Fibroblast of peridontal ligament (primary cell): ENCODE measurements around the gene TSPAN14.

Source experiments
- DNase-seq: peaks from one replicate; pipeline ENCODE4 v3.0.0-alpha.2; 2010; ENCODE audit errors: extremely low read depth

Gene TSPAN14

GRCh38 chr10:80421707-80422536, 32.2 kb upstream of the TSPAN14 start:
- DNase-seq, result no peak

DNA sequence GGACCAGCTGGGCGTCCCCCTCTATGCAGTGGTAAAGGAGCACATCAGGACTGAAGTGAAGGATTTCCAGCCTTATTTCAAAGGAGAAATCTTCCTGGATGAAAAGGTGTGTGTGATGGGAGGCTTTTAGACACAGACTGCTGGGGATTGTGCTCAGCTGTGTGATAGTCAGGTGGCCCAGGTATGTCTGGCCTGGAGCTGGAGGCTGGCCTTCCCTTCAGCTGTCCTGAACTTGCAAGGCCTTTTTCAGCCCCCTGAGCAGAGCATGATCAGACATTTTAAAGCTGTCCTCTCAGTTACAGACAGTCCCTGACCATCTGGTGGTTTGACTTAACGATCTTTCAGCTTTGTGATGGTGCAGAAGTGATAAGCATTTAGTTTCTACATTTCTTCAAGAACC, 28.2 kb upstream of the TSPAN14 start:
- no peak for DNase-seq

DNA sequence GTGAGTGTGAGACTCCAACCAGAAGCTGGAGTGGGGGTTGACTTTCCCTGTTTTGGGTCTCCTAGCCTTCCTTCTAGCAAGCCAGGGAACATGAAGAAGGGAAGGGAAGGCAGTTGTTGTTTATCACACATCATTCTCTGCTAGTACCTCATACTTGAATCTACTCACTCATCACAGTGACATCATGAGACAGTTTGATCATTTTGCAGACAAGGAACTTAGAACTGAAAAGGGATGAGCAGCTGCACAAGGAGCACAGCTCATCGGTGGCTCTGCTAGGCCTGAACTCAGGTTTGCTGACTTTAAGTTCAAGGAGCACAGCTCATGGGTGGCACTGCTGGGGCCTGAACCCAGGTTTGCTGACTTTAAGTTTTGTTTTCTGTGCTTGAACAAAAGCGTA, 26.6 kb upstream of the TSPAN14 start:
- DNase-seq, result no peak

GRCh38 chr10:80429521-80429973, 24.6 kb upstream of the TSPAN14 start:
- no peak for DNase-seq

- no peak for DNase-seq
These were observed 21.0 kb upstream of the TSPAN14 start for GRCh38 chr10:80433134-80433533.

DNA sequence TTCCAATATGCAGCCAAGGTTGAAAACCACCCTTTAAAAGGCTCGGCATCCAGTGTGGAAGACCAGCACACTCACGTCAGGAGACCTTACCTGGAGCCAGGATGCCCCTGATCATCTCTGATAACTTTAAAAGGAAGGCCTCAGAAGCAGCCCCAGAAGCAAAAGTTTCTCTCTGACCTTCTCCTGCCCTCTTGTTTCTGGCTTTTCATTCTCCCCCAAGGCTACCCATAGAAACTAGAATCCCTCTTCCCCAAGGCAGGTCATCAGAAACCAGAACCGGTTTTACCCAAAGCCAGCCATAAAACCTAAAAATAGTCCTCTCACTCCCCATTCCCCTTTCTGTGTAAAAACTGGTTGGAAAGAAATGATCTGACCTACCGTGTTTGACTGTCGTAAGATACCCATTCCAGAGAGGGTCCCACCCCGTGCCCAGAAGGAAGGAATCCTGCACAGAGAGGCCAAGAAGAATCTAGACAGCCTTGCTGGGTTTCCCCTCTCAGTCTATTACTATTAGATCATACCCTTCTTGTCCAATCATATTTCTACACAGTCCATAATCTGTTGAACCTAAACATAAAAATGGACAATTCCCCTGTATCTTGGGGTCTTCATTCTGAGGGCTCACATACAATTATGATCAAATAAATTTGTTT, 17.5 kb upstream of the TSPAN14 start:
- no peak for DNase-seq

DNA sequence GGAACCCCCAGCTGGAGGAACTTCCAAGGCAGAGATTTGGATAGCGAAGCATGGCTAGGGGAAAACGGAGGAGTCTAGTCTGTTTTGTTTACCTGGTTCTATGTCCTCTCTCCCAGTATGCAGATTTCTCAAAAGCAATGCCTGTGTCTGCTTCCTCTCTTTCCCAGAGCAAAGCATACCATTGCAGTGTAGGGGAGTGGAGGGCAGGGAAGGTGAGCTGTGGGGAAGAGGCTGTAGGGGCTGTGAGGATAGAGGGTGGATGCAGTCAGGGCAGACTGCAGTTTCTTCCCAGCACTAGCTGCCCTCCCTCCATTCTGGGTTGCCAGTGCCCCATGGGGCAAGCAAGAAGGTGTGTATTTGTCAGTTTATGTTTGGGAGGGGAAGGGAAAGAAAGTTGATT, 16.9 kb upstream of the TSPAN14 start:
- no peak for DNase-seq

DNA sequence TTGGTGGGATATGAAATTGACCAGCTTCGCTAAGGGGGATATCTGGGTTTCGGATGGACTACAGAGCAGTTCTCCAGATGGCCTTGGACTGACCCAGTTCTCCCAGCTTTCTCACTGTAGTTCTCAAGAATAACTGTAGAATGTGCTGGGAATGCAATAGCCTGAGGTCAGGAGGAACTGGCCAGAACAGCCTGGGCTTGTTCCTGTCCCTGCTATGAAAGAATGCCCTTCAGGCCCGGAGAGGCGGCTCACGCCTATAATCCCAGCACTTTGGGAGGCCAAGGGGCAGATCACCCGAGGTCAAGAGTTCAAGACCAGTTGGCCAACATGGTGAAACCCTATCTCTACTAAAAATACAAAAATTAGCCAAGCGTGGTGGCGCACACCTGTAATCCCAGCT, 12.3 kb upstream of the TSPAN14 start:
- no peak for DNase-seq

GRCh38 chr10:80442879-80443278, 11.2 kb upstream of the TSPAN14 start:
- DNase-seq, result no peak

DNA sequence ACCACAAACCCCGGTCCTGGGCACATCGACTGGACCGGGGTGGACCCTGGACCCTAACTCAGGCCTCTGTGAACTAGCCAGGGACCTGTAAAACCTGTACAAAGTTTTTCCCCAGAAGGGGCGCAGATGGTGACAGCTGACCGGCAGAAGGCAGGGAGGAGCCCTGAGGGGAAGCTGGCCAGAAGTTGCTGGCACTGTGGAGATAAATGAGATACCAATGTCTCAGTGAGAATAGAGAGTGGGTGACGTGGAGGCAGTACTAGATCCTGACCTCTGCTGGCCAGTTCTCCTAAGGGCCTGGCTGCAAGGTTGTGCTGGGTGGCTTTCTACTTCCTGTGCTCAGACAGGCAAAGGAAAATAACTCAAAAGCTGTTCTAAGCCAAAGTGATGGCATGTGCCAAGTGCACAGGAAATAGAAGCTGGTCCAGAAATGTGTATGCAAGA, 10.6 kb upstream of the TSPAN14 start:
- DNase-seq, result no peak

DNA sequence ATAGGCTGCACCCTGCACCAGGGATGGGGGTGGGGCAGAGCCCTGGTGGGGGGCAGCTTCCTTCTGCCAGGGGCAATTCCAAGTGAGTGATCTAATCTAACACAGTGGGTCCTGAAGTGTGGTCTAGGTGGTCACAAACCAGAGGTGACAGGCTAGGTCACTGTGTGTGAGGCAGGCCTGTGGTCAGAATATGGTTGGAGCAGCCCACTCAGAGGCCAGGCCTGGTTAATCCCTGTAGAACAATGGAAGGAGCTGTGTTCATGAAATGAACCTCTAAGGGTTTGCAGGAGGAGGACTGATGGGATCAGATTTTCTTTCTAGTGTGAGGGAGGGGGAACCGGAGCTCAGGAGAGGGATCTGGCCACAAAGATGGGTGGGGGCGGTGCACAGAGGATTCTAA, 10.0 kb upstream of the TSPAN14 start:
- no peak for DNase-seq

GRCh38 chr10:80444646-80445319, 9.3 kb upstream of the TSPAN14 start:
- peak; percentile 63 for DNase-seq

DNA sequence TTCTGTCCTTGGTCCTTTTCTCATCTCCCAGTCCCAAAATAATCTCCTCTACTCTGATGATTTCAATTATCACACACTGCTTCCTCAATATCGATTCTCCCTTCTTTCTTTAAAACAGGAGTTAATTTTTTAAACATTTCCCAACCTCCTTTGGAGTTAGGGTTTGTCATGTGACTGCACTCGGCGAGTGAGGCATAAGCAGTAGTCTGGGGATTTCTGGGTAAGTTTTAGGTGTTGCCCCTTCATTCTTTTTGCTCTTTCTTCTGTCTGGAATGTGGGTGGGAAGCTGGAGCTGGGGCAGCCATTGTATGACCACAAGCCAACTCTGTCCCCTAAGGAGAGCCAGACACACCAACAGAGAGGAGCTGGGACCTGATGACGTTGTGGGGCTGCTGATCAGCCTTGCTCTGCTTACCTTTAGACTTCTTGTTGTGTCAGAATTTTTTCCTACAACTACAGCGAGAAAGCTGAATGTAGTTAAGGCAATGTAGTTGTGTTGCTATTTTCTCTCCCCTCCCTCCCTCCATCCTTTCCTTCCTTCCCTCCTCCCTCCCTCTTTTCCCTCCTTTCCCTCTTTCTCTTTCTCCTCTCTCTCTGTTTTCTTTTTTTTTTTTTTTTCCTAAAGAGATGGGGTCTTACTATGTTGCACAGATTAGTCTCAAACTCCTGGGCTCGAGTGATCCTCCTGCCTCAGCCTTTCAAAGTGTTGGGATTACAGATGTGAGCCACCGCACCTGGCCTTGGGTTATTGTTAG, 6.5 kb upstream of the TSPAN14 start:
- no peak for DNase-seq

GRCh38 chr10:80448209-80448942, 5.7 kb upstream of the TSPAN14 start:
- no peak for DNase-seq

GRCh38 chr10:80449520-80449919, 4.6 kb upstream of the TSPAN14 start:
- DNase-seq, result no peak

GRCh38 chr10:80451132-80451531, 3.0 kb upstream of the TSPAN14 start:
- DNase-seq, result no peak

DNA sequence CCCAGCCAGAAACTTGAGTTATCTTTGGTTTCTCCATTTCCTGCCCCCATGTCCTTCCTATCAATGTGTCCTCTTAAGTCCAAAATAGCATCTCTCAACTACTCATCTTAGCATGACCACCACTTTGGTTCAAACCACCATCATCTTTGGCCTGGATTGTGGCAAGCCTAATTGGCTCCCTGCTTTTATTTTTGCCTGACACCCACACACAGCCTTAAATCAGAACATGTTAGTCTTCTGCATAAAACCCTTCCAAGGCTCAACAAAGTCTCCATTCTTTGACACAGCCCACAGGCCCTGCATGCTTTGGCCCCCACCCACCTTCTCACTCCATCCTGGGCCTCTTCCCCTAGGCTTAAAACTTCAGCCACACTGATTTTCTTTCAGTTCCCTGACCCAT, 2.0 kb upstream of the TSPAN14 start:
- DNase-seq, result no peak

- no peak for DNase-seq
These were observed 1.5 kb upstream of the TSPAN14 start for GRCh38 chr10:80452640-80453039.

GRCh38 chr10:80453056-80453841, 861 bp upstream of the TSPAN14 start:
- no peak for DNase-seq
